HG02588 (cell line): ENCODE measurements around the gene PRKCD.
A peak's percentile ranks its signal among the peaks of the same experiment; 100 is the strongest.

Experiments used
- ATAC-seq: cut with Tn5 transposase; IDR thresholded peaks from one replicate; pipeline ENCODE4 v1.9.1; 2021; ENCODE audit warnings: mild to moderate bottlenecking, moderate library complexity; ENCODE audit not compliant: unreplicated experiment

The PRKCD gene

GRCh38 chr3:53169832-53170324 is 8.9 kb downstream of the PRKCD start:
- ATAC-seq = no peak

DNA sequence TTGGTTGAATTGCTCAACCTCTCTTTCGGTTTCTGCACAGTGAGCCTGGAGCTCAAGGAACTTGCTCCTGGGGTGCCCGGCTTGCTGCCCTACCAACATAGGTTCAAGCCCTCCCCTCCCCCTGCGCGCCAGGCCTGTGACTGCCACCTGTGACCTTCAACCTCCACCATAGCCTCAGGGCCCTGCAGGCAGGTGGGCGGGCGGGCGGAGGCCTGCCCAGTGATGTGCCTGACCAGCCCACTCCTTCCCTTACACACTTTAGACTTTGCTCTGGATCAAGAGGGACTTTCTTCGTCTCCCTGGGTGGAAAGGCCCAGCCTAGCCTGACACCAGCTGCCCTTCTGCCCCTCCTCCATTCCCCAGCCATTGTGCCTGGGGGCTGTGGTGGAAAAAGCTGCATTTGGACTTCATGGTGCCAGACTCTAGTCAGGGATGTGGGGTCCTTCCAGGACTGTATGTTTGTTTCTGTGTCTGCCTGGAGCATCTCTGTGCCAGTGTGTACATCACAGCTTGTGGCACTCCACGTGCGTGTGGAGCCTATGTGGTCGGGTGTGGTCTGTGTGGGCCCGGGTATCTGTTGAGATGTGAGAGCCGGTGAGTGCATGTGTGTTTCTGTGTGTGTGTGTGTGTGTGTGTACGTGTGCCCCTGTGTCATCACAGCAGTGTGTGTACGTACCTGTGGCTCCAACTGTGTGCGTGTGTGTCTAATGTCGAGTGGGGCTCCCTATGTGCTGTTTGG is 9.5 kb downstream of the PRKCD start:
- no peak for ATAC-seq

- ATAC-seq = no peak
Measured at GRCh38 chr3:53171064-53171418, 10.0 kb downstream of the PRKCD start.

DNA sequence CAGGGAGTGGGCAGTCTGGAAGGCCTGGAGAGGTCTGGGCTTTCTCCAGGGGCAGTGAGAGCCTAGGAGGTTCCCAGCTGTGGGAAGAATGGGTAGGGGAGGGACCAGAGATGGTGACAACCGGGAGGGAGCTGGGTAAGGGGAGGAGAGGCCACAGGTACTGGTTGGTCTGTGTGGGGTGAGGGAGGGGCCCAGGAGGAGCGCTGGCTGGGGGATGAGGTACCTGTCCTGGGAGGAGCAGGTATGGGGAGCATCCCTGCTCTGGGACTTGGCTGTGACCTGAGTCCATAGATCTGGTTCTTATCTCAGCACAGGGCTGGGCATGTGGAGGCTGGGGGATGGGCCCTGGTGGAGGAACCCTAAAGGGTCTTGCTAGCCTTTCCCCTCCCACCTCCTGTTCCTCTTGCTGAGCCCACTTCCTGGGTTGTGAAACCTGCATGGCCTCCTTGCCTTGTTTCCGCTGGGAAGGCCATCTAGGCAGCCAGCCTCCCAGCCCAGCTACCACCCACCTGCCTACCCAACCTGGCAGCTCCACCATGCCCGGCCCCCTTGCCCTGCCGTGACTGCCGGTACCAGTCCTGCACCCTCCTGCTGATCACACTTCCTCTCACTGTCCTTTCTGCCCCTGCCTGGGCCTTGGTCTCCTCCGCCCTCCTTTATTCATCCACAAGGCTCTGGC is 11.0 kb downstream of the PRKCD start:
- no peak for ATAC-seq

GRCh38 chr3:53173107-53173506 is 12.1 kb downstream of the PRKCD start:
- no peak for ATAC-seq

DNA sequence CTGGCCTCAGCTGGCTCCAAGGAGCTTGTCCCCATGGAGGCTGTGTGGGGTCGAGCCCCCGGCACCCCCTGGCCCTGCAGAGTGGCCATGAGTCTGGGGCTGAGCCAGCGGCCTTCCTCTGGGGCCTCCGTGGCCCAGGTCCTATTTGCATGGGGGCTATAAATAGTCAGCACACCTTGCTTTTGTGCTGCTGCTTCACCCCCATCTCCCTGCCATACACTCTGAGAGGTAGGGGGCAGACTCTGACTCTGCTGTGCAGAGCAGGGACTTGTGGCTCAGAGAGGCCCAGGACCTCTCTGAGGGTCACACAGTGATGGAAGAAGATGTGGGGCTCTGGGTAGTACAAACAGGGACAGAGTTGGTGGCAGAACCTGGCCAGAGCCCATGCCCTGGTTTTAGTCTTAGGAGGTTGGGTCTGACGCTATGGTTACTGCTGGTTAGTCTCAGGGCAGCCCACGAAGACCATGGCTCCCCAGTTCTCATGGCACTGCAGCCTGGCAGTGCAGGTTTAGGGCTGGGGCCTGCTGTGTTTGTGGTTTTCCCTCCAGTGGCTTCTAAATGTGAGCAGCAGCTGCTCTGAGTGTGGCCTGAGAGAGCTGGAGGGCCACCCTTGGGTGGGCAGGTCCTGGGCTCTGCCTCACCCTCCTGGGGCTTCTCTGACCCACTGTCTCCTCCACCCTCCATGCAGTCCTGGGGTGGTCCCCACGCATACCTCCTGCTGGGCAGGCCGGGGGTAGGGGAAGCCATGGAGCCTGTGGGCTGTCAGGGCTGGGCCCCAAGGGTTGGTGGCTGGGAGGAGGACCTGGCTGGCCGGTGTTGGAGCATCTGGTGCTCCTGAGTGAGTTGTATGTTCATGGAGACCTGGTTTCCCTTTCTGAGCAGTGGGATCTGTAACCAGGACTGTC is 13.6 kb downstream of the PRKCD start:
- ATAC-seq = peak; percentile 40

- ATAC-seq = no peak
Measured at GRCh38 chr3:53175613-53176540, 14.9 kb downstream of the PRKCD start.

DNA sequence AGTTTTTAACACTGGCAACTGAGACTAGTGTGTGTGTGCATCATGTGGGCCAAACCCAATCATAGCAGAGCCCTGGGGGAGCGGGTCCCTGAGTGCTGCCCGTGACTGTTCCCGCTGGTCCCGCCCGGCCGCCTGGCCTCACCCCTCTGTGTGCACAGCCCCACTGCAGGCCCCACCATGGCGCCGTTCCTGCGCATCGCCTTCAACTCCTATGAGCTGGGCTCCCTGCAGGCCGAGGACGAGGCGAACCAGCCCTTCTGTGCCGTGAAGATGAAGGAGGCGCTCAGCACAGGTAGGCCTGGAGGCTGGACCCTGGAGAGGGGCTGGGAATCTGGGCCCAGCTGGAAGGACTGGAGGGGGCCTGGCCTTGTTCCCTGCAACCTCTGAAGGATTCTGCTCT is 17.2 kb downstream of the PRKCD start:
- ATAC-seq = no peak

GRCh38 chr3:53179580-53179979 is 18.6 kb downstream of the PRKCD start:
- no peak for ATAC-seq

GRCh38 chr3:53180305-53181023 is 19.5 kb downstream of the PRKCD start:
- ATAC-seq = peak; percentile 88

DNA sequence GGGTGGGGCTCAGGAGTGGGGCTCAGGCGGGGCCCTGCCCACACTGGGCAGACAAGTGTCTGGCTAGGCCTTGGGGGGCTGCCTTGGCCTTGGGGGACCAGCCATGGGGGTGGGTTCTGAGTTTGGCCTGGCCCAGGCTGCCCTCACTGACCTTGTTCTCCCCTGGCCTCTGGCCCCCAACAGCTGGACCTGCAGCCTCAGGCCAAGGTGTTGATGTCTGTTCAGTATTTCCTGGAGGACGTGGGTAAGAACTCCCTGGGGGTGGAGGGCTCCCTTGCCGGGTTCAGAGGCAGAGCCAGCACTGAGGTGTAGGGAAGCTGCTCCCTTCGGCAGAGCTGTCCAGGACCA is 20.0 kb downstream of the PRKCD start:
- peak; percentile 20 for ATAC-seq

DNA sequence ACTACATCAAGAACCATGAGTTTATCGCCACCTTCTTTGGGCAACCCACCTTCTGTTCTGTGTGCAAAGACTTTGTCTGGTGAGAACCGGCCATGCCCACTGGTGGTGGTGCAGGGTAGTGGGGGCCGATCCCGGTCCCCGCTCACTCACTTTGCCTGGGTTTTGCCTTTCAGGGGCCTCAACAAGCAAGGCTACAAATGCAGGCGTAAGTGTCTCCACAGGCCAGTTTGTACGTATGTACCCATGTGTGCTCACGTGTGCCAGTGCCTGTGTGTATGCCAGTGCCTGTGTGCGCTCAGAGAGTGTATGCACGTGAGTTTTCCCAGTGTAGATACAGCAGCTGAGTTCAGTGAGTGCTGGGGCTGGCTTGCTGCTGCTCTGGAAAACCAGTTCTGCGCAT is 20.5 kb downstream of the PRKCD start:
- ATAC-seq = no peak

DNA sequence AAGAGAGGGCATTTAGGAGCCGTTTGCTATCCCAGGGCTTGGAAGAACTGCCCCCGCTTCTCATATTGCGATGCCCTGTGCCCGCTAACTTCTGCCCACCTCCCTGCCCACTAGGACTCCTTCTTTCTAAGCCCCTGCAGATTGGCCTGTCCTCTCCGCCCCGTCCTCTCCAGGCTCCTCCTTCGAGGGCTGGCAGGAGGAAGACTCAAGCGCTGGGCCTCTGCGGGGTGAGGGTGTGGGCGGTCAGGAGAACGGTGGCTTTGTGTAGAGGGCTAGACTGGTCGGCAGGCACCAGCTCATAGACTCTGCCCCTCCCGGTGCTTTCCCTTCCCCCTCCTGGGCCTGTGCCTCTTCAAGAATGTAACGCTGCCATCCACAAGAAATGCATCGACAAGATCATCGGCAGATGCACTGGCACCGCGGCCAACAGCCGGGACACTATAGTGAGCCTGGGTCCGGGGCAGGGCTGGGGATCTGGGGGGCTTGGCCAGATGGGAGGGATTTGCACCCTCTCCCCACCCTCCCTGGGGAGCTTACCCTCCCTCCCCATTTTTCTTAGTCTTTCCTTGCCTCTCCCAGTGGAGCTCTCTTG is 21.9 kb downstream of the PRKCD start:
- no peak for ATAC-seq

GRCh38 chr3:53183514-53183913 is 22.5 kb downstream of the PRKCD start:
- ATAC-seq = no peak

DNA sequence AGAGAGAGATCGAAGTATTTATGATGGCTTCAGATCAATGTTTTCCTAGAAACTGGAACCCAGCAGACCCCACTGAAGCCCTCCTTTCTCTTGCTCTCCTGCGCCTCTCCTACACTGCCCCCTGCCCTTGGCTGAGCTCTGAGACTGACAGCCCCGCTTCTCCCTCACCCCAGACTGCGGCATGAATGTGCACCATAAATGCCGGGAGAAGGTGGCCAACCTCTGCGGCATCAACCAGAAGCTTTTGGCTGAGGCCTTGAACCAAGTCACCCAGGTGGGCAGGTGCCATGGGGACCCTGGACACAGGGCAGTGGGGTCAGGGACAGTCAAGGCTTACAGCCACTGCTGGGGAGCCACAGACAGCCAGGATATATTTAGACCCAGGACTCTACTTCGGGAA is 23.7 kb downstream of the PRKCD start:
- no peak for ATAC-seq

DNA sequence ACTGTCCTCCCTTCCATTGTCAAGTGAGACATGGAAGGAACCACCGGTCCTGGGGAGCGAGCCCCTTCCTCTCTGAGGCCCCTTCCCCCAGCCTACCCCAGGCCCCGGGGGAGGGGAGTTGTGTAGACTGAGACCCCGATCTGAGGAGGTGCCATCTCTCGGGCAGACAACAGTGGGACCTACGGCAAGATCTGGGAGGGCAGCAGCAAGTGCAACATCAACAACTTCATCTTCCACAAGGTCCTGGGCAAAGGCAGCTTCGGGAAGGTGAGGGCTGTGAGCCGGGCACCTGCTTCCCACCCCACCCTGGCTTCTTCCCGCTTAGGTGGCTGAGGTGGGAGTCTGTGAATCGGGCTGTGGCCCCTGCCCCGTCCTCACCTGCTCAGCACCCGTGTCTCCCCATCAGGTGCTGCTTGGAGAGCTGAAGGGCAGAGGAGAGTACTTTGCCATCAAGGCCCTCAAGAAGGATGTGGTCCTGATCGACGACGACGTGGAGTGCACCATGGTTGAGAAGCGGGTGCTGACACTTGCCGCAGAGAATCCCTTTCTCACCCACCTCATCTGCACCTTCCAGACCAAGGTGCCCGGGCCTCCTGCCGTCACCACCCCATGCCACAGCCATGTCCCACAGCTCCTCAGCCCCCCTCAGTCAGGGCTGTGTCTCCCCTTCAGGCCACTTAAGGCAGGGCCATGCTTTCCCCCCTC is 24.9 kb downstream of the PRKCD start:
- ATAC-seq = no peak

- ATAC-seq = no peak
Measured at GRCh38 chr3:53186726-53187125, 25.7 kb downstream of the PRKCD start.

DNA sequence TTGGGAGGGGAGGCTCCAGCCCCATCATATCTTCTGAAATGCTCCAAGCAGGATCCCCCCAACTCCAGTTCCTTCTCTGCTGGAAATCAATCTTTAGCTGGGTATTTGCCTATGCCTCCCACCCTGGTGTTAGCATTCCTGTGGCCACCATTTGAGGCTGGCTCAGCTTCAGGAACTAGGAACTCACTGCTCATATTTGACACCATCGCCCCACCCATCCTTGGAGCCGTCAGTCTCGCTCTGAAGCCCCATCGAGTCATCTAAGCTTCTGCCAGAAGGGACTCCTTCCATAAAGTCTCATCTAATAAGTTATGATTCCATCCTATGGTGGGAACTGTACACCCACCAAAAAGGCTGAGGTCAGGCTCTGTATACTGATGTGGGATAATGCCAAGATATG is 26.4 kb downstream of the PRKCD start:
- no peak for ATAC-seq

GRCh38 chr3:53188136-53188685 is 27.2 kb downstream of the PRKCD start:
- ATAC-seq = no peak
